Measurements from ENCODE around the gene DLG2. TPM values are rescaled to one million over a fixed set of nuclear protein-coding genes. Genes with fewer than 3 reads are reported as not detected.

DLG2 gene
- total and polyA plus RNA-seq, 2 donors = 3.4 to 42.4 TPM

DNA sequence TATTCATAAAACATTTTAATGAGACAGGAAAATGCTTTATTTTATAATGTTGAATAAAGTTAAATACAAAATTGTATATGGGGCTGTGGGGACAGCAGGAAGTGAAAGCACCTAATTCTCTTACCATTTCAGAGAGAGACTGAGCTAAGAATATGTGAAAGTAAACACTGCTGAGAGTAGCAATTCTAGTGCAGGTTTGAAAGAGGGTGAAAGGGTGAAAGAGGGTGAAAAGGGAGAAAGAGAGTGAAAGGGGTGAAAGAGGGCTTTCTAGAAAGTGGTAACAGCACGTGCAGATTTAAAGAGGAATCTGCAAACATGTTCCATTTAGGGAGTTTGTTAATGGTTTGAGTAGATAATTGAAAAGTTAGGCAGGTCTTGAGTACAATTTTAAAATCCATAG lies 1689.0 kb downstream of the DLG2 start:
- Histone ChIP-seq H3K4me1 (ENCODE audit: insufficient read depth) (no peaks in the 10 kb centered on the region), H3K27ac (ENCODE audit: low read depth) (no peak overlapping the region), H3K4me3 (ENCODE audit: low read depth, low read length) (no peak overlapping the region), H3K36me3 (ENCODE audit: insufficient read depth) (no peaks in the 10 kb centered on the region)
- DNase-seq (ENCODE audit: extremely low spot score) = no peak
- 40% methylated on average over 1 of the region's 1 CpG for WGBS

GRCh38 chr11:83933008-83933407 lies 1694.1 kb downstream of the DLG2 start:
- DNase-seq (ENCODE audit: extremely low spot score) = no peak
- Histone ChIP-seq H3K4me1 (ENCODE audit: insufficient read depth) (no peaks in the 10 kb centered on the region), H3K36me3 (ENCODE audit: insufficient read depth) (no peaks in the 10 kb centered on the region), H3K4me3 (ENCODE audit: low read depth, low read length) (no peak overlapping the region), H3K27ac (ENCODE audit: low read depth) (no peak overlapping the region)
- 76% methylated on average over 3 of the region's 3 CpGs for WGBS

DNA sequence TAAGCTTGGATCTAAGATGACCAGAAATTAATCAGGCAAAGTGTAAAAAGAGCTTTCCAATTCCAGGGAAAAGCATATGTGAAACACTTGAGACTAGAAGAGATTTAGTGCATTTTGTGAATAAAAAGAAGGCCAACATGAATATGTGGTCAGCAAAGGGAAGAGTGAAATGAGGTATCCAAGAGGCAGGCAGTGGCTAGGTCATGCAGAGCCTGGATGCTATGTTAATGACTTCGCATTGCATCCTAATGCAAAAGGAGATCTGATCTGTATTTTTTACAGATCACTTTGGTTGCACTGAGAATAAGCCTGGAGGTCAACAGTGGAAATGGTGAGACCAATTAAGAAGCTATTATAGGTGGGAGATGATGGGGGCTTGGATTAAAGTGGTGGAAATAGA lies 1699.7 kb downstream of the DLG2 start:
- whole genome bisulfite sequencing = 100% methylated on average over 1 of the region's 1 CpG
- Histone ChIP-seq H3K4me3 (ENCODE audit: low read depth, low read length) (no peak overlapping the region), H3K36me3 (ENCODE audit: insufficient read depth) (no peaks in the 10 kb centered on the region), H3K4me1 (ENCODE audit: insufficient read depth) (no peaks in the 10 kb centered on the region), H3K27ac (ENCODE audit: low read depth) (no peak overlapping the region)
- DNase-seq (ENCODE audit: extremely low spot score) = no peak

- Histone ChIP-seq H3K4me1 (ENCODE audit: insufficient read depth) (no peaks in the 10 kb centered on the region), H3K27ac (ENCODE audit: low read depth) (no peak overlapping the region), H3K4me3 (ENCODE audit: low read depth, low read length) (no peak overlapping the region), H3K36me3 (ENCODE audit: insufficient read depth) (no peaks in the 10 kb centered on the region)
- DNase-seq (ENCODE audit: extremely low spot score) = no peak
- 81% methylated on average over 6 of the region's 6 CpGs for WGBS
These were observed 1702.2 kb downstream of the DLG2 start for GRCh38 chr11:83924795-83925542.

DNA sequence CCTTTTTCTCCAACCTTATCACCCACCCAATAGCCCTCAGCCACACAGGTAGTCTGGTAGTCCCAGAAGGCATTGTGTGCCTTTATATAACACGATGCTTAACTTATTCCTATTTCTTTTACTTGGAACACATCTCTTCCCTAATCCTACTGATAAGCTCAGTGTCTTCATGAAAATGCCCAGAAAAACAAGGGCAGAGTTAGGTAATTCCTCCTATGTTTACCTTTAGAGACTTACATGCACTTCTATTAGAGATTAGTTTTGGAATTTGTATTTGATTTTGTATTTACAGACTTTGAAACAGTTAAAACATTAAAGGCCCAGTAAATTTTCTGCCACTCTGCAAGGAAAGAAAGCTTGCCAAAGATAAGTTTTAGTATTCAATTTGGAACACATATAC lies 1703.2 kb downstream of the DLG2 start:
- no peak for DNase-seq (ENCODE audit: extremely low spot score)
- no peaks in the 10 kb centered on the region for H3K36me3 ChIP-seq (ENCODE audit: insufficient read depth)
- WGBS = 30% methylated on average over 1 of the region's 1 CpG
- H3K27ac ChIP-seq (ENCODE audit: low read depth) = no peak overlapping the region
- no peaks in the 10 kb centered on the region for H3K4me1 ChIP-seq (ENCODE audit: insufficient read depth)
- no peak overlapping the region for H3K4me3 ChIP-seq (ENCODE audit: low read depth, low read length)

DNA sequence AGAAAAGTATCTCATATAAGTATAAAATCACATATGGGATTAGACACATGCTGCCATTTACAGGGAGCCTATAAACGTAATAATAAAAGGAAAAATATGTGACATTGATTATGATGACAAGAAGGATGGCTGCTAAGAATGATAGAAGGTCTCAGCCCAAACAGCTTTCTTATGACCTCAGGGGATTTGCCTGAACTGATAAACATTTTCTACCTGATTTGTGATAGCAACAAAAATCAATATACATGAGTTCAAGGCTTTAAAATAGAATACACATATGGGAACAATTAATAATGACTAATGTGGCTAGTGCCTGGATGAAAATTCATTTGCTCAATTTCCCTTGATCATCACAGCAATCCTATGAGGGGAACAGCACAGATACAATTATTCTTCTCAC lies 1704.2 kb downstream of the DLG2 start:
- Histone ChIP-seq H3K27ac (ENCODE audit: low read depth) (no peak overlapping the region), H3K4me3 (ENCODE audit: low read depth, low read length) (no peak overlapping the region), H3K4me1 (ENCODE audit: insufficient read depth) (no peaks in the 10 kb centered on the region), H3K36me3 (ENCODE audit: insufficient read depth) (no peaks in the 10 kb centered on the region)
- no peak for DNase-seq (ENCODE audit: extremely low spot score)
- WGBS = 76% methylated on average over 1 of the region's 1 CpG

DNA sequence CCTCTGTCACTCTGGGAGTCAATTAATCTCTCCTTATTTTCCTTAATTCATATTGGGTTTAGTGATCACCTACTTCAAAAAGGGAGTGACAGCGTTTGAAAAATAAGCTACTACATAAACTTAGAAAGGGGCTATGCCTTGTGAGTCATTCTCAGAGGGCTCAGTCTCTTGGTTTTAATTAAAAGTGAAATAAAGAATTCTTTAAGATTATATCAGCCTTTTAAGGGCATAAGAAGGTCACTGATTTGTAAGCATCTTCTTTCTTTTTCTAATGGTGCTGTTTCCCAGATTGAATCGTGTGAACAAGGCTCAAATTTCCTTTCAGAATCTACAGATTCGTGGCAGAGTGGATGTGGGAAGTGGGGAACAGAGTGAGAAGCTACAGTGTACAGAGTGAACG lies 1704.8 kb downstream of the DLG2 start:
- DNase-seq (ENCODE audit: extremely low spot score) = no peak

GRCh38 chr11:83921447-83922192 lies 1705.5 kb downstream of the DLG2 start:
- Histone ChIP-seq H3K4me1 (ENCODE audit: insufficient read depth) (no peaks in the 10 kb centered on the region), H3K36me3 (ENCODE audit: insufficient read depth) (no peaks in the 10 kb centered on the region), H3K27ac (ENCODE audit: low read depth) (no peak overlapping the region), H3K4me3 (ENCODE audit: low read depth, low read length) (no peak overlapping the region)
- no peak for DNase-seq (ENCODE audit: extremely low spot score)
- 84% methylated on average over 7 of the region's 7 CpGs for WGBS

More for the DNA sequence above, 1704.8 kb downstream of the DLG2 start:
- Histone ChIP-seq H3K4me3 (ENCODE audit: low read depth, low read length) (no peak overlapping the region), H3K27ac (ENCODE audit: low read depth) (no peak overlapping the region), H3K36me3 (ENCODE audit: insufficient read depth) (no peaks in the 10 kb centered on the region), H3K4me1 (ENCODE audit: insufficient read depth) (no peaks in the 10 kb centered on the region)
- 57% methylated on average over 4 of the region's 4 CpGs for WGBS

DNA sequence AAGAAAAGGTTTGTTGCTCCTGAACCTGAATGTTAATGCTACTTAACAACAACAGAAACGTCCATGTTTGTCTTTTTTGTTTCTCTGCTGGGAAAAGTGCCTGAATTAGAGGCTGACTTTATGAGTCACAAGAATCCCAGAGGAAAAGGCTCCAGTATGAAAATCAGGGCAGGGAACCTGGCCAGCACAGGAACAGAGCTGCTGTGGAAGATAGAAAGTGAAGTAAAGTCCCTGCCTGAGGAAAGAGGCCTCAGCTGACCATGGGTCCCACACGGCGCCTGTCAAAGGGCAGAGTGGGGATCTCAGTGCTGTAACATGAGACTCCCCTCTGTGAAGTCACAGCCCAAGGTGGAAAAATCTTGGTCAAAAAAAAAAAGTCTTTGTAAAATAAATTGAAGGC lies 1708.7 kb downstream of the DLG2 start:
- Histone ChIP-seq H3K36me3 (ENCODE audit: insufficient read depth) (no peaks in the 10 kb centered on the region), H3K4me3 (ENCODE audit: low read depth, low read length) (no peak overlapping the region), H3K27ac (ENCODE audit: low read depth) (no peak overlapping the region), H3K4me1 (ENCODE audit: insufficient read depth) (no peaks in the 10 kb centered on the region)
- DNase-seq (ENCODE audit: extremely low spot score) = no peak
- 41% methylated on average over 3 of the region's 3 CpGs for WGBS

DNA sequence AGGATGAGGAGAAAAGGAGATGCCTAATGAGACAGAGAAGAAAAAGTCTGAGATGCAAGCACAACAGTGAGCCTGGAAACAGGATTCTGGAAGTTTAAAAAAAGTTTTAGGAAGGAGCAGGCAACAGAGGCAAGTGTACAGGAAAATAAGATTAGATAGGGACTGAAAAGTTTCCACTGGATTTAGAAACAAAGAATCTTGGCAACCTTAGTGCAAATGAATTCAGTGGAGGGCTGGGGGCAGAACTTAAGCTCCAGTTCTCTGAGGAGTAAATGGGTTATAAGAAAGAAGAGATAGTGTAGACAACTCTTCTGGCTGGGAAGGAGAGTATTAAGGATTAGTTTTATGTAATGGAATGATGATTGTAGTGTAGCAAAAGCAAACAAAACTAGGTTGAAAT lies 1712.1 kb downstream of the DLG2 start:
- Histone ChIP-seq H3K4me1 (ENCODE audit: insufficient read depth) (no peaks in the 10 kb centered on the region), H3K27ac (ENCODE audit: low read depth) (no peak overlapping the region), H3K4me3 (ENCODE audit: low read depth, low read length) (no peak overlapping the region), H3K36me3 (ENCODE audit: insufficient read depth) (no peaks in the 10 kb centered on the region)
- DNase-seq (ENCODE audit: extremely low spot score) = no peak

- H3K27ac ChIP-seq (ENCODE audit: low read depth) = no peak overlapping the region
- no peak overlapping the region for H3K4me3 ChIP-seq (ENCODE audit: low read depth, low read length)
- no peak for DNase-seq (ENCODE audit: extremely low spot score)
- H3K36me3 ChIP-seq (ENCODE audit: insufficient read depth) = no peaks in the 10 kb centered on the region
- WGBS = 87% methylated on average over 5 of the region's 5 CpGs
- no peaks in the 10 kb centered on the region for H3K4me1 ChIP-seq (ENCODE audit: insufficient read depth)
These were observed 1717.3 kb downstream of the DLG2 start for GRCh38 chr11:83909579-83910534.

DNA sequence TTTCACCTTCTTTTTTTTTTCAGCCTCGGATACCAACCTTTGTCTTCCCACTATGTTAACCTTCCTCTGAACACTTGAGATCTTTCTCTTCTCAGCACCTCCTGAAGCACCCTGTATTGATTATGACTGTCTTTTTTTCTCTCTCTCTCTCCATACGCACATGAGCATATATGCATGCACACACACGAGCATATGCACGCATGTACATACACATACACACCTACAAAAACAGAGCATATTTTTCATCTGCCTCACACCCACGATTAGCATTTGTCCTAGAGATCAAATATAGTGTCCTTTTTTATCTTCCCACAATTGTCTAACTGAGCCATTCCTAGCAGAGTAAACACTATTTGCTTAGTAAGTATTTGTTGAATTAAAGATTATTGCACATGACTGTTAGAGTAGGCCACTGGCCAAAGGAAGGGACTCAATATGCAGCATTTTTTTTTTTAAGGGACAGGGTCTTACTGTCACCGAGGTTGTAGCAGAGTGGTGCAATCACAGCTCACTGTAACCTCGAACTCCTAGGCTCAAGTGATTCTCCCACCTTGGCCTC lies 1718.8 kb downstream of the DLG2 start:
- H3K4me1 ChIP-seq (ENCODE audit: insufficient read depth) = no peaks in the 10 kb centered on the region
- H3K4me3 ChIP-seq (ENCODE audit: low read depth, low read length) = no peak overlapping the region
- H3K27ac ChIP-seq (ENCODE audit: low read depth) = no peak overlapping the region
- no peaks in the 10 kb centered on the region for H3K36me3 ChIP-seq (ENCODE audit: insufficient read depth)
- no peak for DNase-seq (ENCODE audit: extremely low spot score)
- 90% methylated on average over 7 of the region's 7 CpGs for WGBS

GRCh38 chr11:83895516-83895915 lies 1731.6 kb downstream of the DLG2 start:
- Histone ChIP-seq H3K4me3 (ENCODE audit: low read depth, low read length) (no peak overlapping the region), H3K36me3 (ENCODE audit: insufficient read depth) (no peaks in the 10 kb centered on the region), H3K4me1 (ENCODE audit: insufficient read depth) (no peaks in the 10 kb centered on the region), H3K27ac (ENCODE audit: low read depth) (no peak overlapping the region)
- no peak for DNase-seq (ENCODE audit: extremely low spot score)
